ENCODE measurements around the gene GPC5. TPM values are rescaled to one million over a fixed set of nuclear protein-coding genes. Genes with fewer than 3 reads are reported as not detected.

The GPC5 gene
- total RNA-seq, 2 donors from 2014 or later: 0.22 to 0.51 TPM

GRCh38 chr13:92029641-92030040, 631.2 kb downstream of the GPC5 start:
- no peak for TF ChIP-seq CTCF (conservative IDR thresholded peaks at IDR 0.05)
- no peaks in the 10 kb centered on the region for H3K4me1 Mint-ChIP-seq
- Histone ChIP-seq H3K27ac (ENCODE audit: low read depth, low read length) (no peak overlapping the region), H3K9ac (ENCODE audit: extremely low read depth, low read length, poor library complexity, severe bottlenecking) (no peak overlapping the region), H3K9me3 (ENCODE audit: control insufficient read depth, low read length) (no peaks in the 10 kb centered on the region), H3K4me1 (ENCODE audit: control insufficient read depth, insufficient read depth, low read length) (no peaks in the 10 kb centered on the region), H3K27me3 (ENCODE audit: control insufficient read depth, insufficient read depth, low read length, poor library complexity, severe bottlenecking) (no peaks in the 10 kb centered on the region), H3K36me3 (ENCODE audit: control insufficient read depth, insufficient read depth, low read length) (no peaks in the 10 kb centered on the region), H3K4me3 (ENCODE audit: low read length) (no peak overlapping the region)
- no peaks in the 10 kb centered on the region for H3K27me3 Mint-ChIP-seq (ENCODE audit: insufficient read depth)
- no peak for DNase-seq
- WGBS, 2 experiments (ENCODE audit: insufficient coverage in 1 of 2, insufficient read length in 1 of 2): 96% methylated on average over 4 of the region's 4 CpGs; no CpG with 5 or more reads in 1 of the 2 experiments
- no peaks in the 10 kb centered on the region for H3K9me3 Mint-ChIP-seq
- no peak overlapping the region for H3K4me3 Mint-ChIP-seq
- H3K36me3 Mint-ChIP-seq (ENCODE audit: low read depth): no peaks in the 10 kb centered on the region
- no peak overlapping the region for H3K27ac Mint-ChIP-seq

- H3K36me3 ChIP-seq (ENCODE audit: control insufficient read depth, insufficient read depth, low read length): no peaks in the 10 kb centered on the region
- WGBS, 2 experiments (ENCODE audit: insufficient coverage in 1 of 2, insufficient read length in 1 of 2): 85 to 88% methylated on average over 1 to 2 of the region's 2 CpGs
- no peaks in the 10 kb centered on the region for H3K36me3 Mint-ChIP-seq (ENCODE audit: low read depth)
- no peak overlapping the region for H3K4me3 ChIP-seq (ENCODE audit: low read length)
- no peaks in the 10 kb centered on the region for H3K4me1 Mint-ChIP-seq
- H3K4me3 Mint-ChIP-seq: no peak overlapping the region
- no peak overlapping the region for H3K27ac Mint-ChIP-seq
- H3K9ac ChIP-seq (ENCODE audit: extremely low read depth, low read length, poor library complexity, severe bottlenecking): no peak overlapping the region
- H3K9me3 ChIP-seq (ENCODE audit: control insufficient read depth, low read length): no peaks in the 10 kb centered on the region
- no peaks in the 10 kb centered on the region for H3K27me3 Mint-ChIP-seq (ENCODE audit: insufficient read depth)
- H3K27me3 ChIP-seq (ENCODE audit: control insufficient read depth, insufficient read depth, low read length, poor library complexity, severe bottlenecking): no peaks in the 10 kb centered on the region
- H3K9me3 Mint-ChIP-seq: no peaks in the 10 kb centered on the region
- no peak for DNase-seq
- no peak overlapping the region for H3K27ac ChIP-seq (ENCODE audit: low read depth, low read length)
- TF ChIP-seq CTCF (conservative IDR thresholded peaks at IDR 0.05): no peak
- H3K4me1 ChIP-seq (ENCODE audit: control insufficient read depth, insufficient read depth, low read length): no peaks in the 10 kb centered on the region
These were observed 640.5 kb downstream of the GPC5 start for GRCh38 chr13:92038905-92039304.

- no peaks in the 10 kb centered on the region for H3K27me3 ChIP-seq (ENCODE audit: control insufficient read depth, insufficient read depth, low read length, poor library complexity, severe bottlenecking)
- no peak overlapping the region for H3K9ac ChIP-seq (ENCODE audit: extremely low read depth, low read length, poor library complexity, severe bottlenecking)
- no peaks in the 10 kb centered on the region for H3K36me3 Mint-ChIP-seq (ENCODE audit: low read depth)
These were observed 644.1 kb downstream of the GPC5 start for GRCh38 chr13:92042522-92042921.

More at GRCh38 chr13:92042522-92042921, 644.1 kb downstream of the GPC5 start:
- DNase-seq: no peak
- Histone ChIP-seq H3K4me3 (ENCODE audit: low read length) (no peak overlapping the region), H3K27ac (ENCODE audit: low read depth, low read length) (no peak overlapping the region), H3K36me3 (ENCODE audit: control insufficient read depth, insufficient read depth, low read length) (no peaks in the 10 kb centered on the region), H3K4me1 (ENCODE audit: control insufficient read depth, insufficient read depth, low read length) (no peaks in the 10 kb centered on the region), H3K9me3 (ENCODE audit: control insufficient read depth, low read length) (no peaks in the 10 kb centered on the region)
- no peaks in the 10 kb centered on the region for H3K4me1 Mint-ChIP-seq
- no peak overlapping the region for H3K4me3 Mint-ChIP-seq
- no peaks in the 10 kb centered on the region for H3K27me3 Mint-ChIP-seq (ENCODE audit: insufficient read depth)
- no peak overlapping the region for H3K27ac Mint-ChIP-seq
- no peaks in the 10 kb centered on the region for H3K9me3 Mint-ChIP-seq
- WGBS, 2 experiments (ENCODE audit: insufficient coverage in 1 of 2, insufficient read length in 1 of 2): 93 to 100% methylated on average over 3 to 4 of the region's 4 CpGs
- TF ChIP-seq CTCF (conservative IDR thresholded peaks at IDR 0.05): no peak
